KMS-11 (cell line): ENCODE results near the gene UMPS.
"Not testable (repeated sequence)": the region's sequence is repeated elsewhere in the genome, so short reads cannot be mapped to it uniquely, and the experiment has no call there.

Source experiments
- H2AFZ ChIP-seq: fragments of 200-600 bp; sonication (generic); 2 replicates; pipeline ENCODE4 v1.6.1; 2016; ENCODE audit warnings: antibody characterized with exemption, mixed run types, low read depth
- H3K27ac ChIP-seq: fragments of 200-600 bp; sonication (generic); 2 replicates; pipeline ENCODE4 v1.6.1; 2016; ENCODE audit warnings: mild to moderate bottlenecking, mixed run types
- H3K27me3 ChIP-seq: fragments of 200-600 bp; sonication (generic); 2 replicates; pipeline ENCODE4 v1.6.1; 2017; ENCODE audit warnings: mild to moderate bottlenecking, low read depth, mixed run types, moderate library complexity; ENCODE audit not compliant: insufficient read depth
- H3K36me3 ChIP-seq: fragments of 200-600 bp; sonication (generic); 2 replicates; pipeline ENCODE4 v1.6.1; 2017; ENCODE audit warnings: mild to moderate bottlenecking, mixed run types; ENCODE audit not compliant: insufficient read depth
- H3K4me1 ChIP-seq: fragments of 200-600 bp; sonication (generic); 2 replicates; pipeline ENCODE4 v1.6.1; 2016; ENCODE audit warnings: mild to moderate bottlenecking, low read depth, mixed run types; ENCODE audit not compliant: poor library complexity, severe bottlenecking
- H3K4me2 ChIP-seq: fragments of 200-600 bp; sonication (generic); 2 replicates; pipeline ENCODE4 v1.7.0; 2016; ENCODE audit warnings: mild to moderate bottlenecking, mixed run types
- H3K4me3 ChIP-seq: fragments of 200-600 bp; sonication (generic); IDR thresholded peaks from 2 replicates; pipeline ENCODE4 v1.6.1; 2017; ENCODE audit warnings: low read depth, low read length, mixed read lengths; ENCODE audit not compliant: insufficient read depth
- H3K79me2 ChIP-seq: fragments of 200-600 bp; sonication (generic); 2 replicates; pipeline ENCODE4 v1.6.1; 2016; ENCODE audit warnings: low read depth, mixed run types; ENCODE audit not compliant: insufficient read depth
- H3K9ac ChIP-seq: fragments of 200-600 bp; sonication (generic); 2 replicates; pipeline ENCODE4 v1.6.1; 2016; ENCODE audit warnings: mild to moderate bottlenecking, mixed run types
- H4K20me1 ChIP-seq: fragments of 200-600 bp; sonication (generic); 2 replicates; pipeline ENCODE4 v1.6.1; 2016; ENCODE audit warnings: mild to moderate bottlenecking, mixed run types; ENCODE audit not compliant: insufficient read depth
- CTCF ChIP-seq: fragments of 200-600 bp; sonication (generic); conservative IDR thresholded peaks from 2 replicates; pipeline ENCODE4 v1.6.1; 2017; ENCODE audit warnings: low read depth, mild to moderate bottlenecking, antibody characterized with exemption, low read length, moderate library complexity, mixed read lengths

UMPS gene

GRCh38 chr3:124748560-124749198 lies 18.4 kb downstream of the UMPS start:
- H3K79me2 ChIP-seq: no peaks in the 10 kb centered on the region
- no peaks in the 10 kb centered on the region for H3K4me1 ChIP-seq
- H3K36me3 ChIP-seq: no peaks in the 10 kb centered on the region
- no peaks in the 10 kb centered on the region for H4K20me1 ChIP-seq
- no peak overlapping the region for H3K9ac ChIP-seq
- no peak overlapping the region for H3K27ac ChIP-seq
- H3K4me3 ChIP-seq: no peak overlapping the region
- no peak overlapping the region for H3K4me2 ChIP-seq
- TF ChIP-seq CTCF: no peak
- H2AFZ ChIP-seq: no peak overlapping the region
- H3K27me3 ChIP-seq: no peaks in the 10 kb centered on the region

- H2AFZ ChIP-seq, H3K27ac ChIP-seq, H3K79me2 ChIP-seq: not testable (repeated sequence)
Observed at GRCh38 chr3:124749877-124750276, 19.6 kb downstream of the UMPS start.

GRCh38 chr3:124751501-124751900 lies 21.2 kb downstream of the UMPS start:
- Histone ChIP-seq H2AFZ (no peak overlapping the region), H3K36me3 (no peaks in the 10 kb centered on the region), H3K4me1 (no peaks in the 10 kb centered on the region), H3K9ac (no peak overlapping the region), H4K20me1 (no peaks in the 10 kb centered on the region), H3K27me3 (no peaks in the 10 kb centered on the region), H3K4me3 (no peak overlapping the region), H3K79me2 (no peaks in the 10 kb centered on the region), H3K27ac (no peak overlapping the region), H3K4me2 (no peak overlapping the region)
- no peak for TF ChIP-seq CTCF

More at GRCh38 chr3:124749877-124750276, 19.6 kb downstream of the UMPS start:
- not testable (repeated sequence) for H3K36me3 ChIP-seq, H4K20me1 ChIP-seq, H3K4me2 ChIP-seq, H3K4me1 ChIP-seq, H3K4me3 ChIP-seq, H3K9ac ChIP-seq, H3K27me3 ChIP-seq

- TF ChIP-seq CTCF: no peak
- H4K20me1 ChIP-seq: no peaks in the 10 kb centered on the region
- no peak overlapping the region for H2AFZ ChIP-seq
- no peaks in the 10 kb centered on the region for H3K27me3 ChIP-seq
- no peak overlapping the region for H3K9ac ChIP-seq
- H3K4me2 ChIP-seq: no peak overlapping the region
- H3K79me2 ChIP-seq: no peaks in the 10 kb centered on the region
- H3K27ac ChIP-seq: no peak overlapping the region
- no peaks in the 10 kb centered on the region for H3K36me3 ChIP-seq
- H3K4me1 ChIP-seq: no peaks in the 10 kb centered on the region
- no peak overlapping the region for H3K4me3 ChIP-seq
Observed at GRCh38 chr3:124752051-124752450, 21.8 kb downstream of the UMPS start.

GRCh38 chr3:124757926-124758325 lies 27.7 kb downstream of the UMPS start:
- not testable (repeated sequence) for H3K27ac ChIP-seq, H2AFZ ChIP-seq, H3K4me2 ChIP-seq, H3K79me2 ChIP-seq, H3K9ac ChIP-seq, H4K20me1 ChIP-seq, H3K36me3 ChIP-seq, H3K4me3 ChIP-seq, H3K27me3 ChIP-seq
- peaks cover 22% of the 10 kb centered on the region for H3K4me1 ChIP-seq
